ENCODE data around the gene CSF3.

GRCh38 chr17:40020146-40020545 lies 4.9 kb downstream of the CSF3 start:
- TF ChIP-seq CTCF (IDR thresholded peaks at IDR 0.05) (no peak), POLR2A (IDR thresholded peaks at IDR 0.05; ENCODE audit: low read depth) (no peak), POLR2AphosphoS5 (IDR thresholded peaks at IDR 0.05) (no peak)
